Measurements from ENCODE around the gene DNAH7. TPM values are rescaled to one million over a fixed set of nuclear protein-coding genes. Genes with fewer than 3 reads are reported as not detected.

The DNAH7 gene
- total RNA-seq, 4 donors from 2014 or later: 0.05 to 0.07 (median 0.05) TPM; not detected in 1

GRCh38 chr2:196088203-196088602 lies 19.6 kb upstream of the DNAH7 start:
- Histone ChIP-seq H3K9me3 (no peaks in the 10 kb centered on the region), H3K36me3 (no peaks in the 10 kb centered on the region), H3K27ac (no peak overlapping the region), H3K27me3 (no peaks in the 10 kb centered on the region), H3K4me3 (no peak overlapping the region), H3K4me1 (no peaks in the 10 kb centered on the region)
- no peak for TF ChIP-seq CTCF (IDR thresholded peaks at IDR 0.05 in 4 of 5, conservative IDR thresholded peaks at IDR 0.05 in 1 of 5)
- TF ChIP-seq POLR2A (IDR thresholded peaks at IDR 0.05): no peak
- in situ Hi-C loops (cut with MboI; ENCODE audit: low sequenced_read_pairs in 4 of 4) (loop anchor here (10.0 to 25.0 kb wide), 4 partner anchors 187 to 374 kb away; no protein-coding TSS in a partner anchor), intact Hi-C loops (cut with DNase I; ENCODE audit: low total_unique reads) (no loop called here)
- DNase-seq: no peak
- ATAC-seq: no peak

GRCh38 chr2:196086517-196087368 lies 18.1 kb upstream of the DNAH7 start:
- no peak for DNase-seq
- no peak for TF ChIP-seq CTCF (IDR thresholded peaks at IDR 0.05 in 4 of 5, conservative IDR thresholded peaks at IDR 0.05 in 1 of 5)
- TF ChIP-seq POLR2A (IDR thresholded peaks at IDR 0.05): no peak
- Histone ChIP-seq H3K4me3 (no peak overlapping the region), H3K27ac (no peak overlapping the region), H3K27me3 (no peaks in the 10 kb centered on the region), H3K9me3 (no peaks in the 10 kb centered on the region), H3K4me1 (no peaks in the 10 kb centered on the region), H3K36me3 (no peaks in the 10 kb centered on the region)
- ATAC-seq: no peak
- in situ Hi-C loops (cut with MboI; ENCODE audit: low sequenced_read_pairs in 4 of 4): loop anchor here (10.0 to 25.0 kb wide), 4 partner anchors 188 to 376 kb away; no protein-coding TSS in a partner anchor
- intact Hi-C loops (cut with DNase I; ENCODE audit: low total_unique reads): no loop called here

GRCh38 chr2:196083601-196084000 lies 15.0 kb upstream of the DNAH7 start:
- intact Hi-C loops (cut with DNase I; ENCODE audit: low total_unique reads) (no loop called here), in situ Hi-C loops (cut with MboI; ENCODE audit: low sequenced_read_pairs in 4 of 4) (loop anchor here (10.0 to 25.0 kb wide), 4 partner anchors 191 to 379 kb away; no protein-coding TSS in a partner anchor)
- TF ChIP-seq CTCF (IDR thresholded peaks at IDR 0.05 in 4 of 5, conservative IDR thresholded peaks at IDR 0.05 in 1 of 5): no peak
- TF ChIP-seq POLR2A (IDR thresholded peaks at IDR 0.05): no peak
- H3K4me1 ChIP-seq: no peaks in the 10 kb centered on the region
- no peaks in the 10 kb centered on the region for H3K36me3 ChIP-seq
- ATAC-seq (no peak), DNase-seq (no peak)
- no peak overlapping the region for H3K4me3 ChIP-seq
- H3K27me3 ChIP-seq: no peaks in the 10 kb centered on the region
- no peaks in the 10 kb centered on the region for H3K9me3 ChIP-seq
- H3K27ac ChIP-seq: no peak overlapping the region

GRCh38 chr2:196080526-196080925 lies 11.9 kb upstream of the DNAH7 start:
- TF ChIP-seq POLR2A (IDR thresholded peaks at IDR 0.05): no peak
- TF ChIP-seq CTCF (IDR thresholded peaks at IDR 0.05 in 4 of 5, conservative IDR thresholded peaks at IDR 0.05 in 1 of 5): no peak
- Histone ChIP-seq H3K36me3 (no peaks in the 10 kb centered on the region), H3K27me3 (no peaks in the 10 kb centered on the region), H3K4me3 (no peak overlapping the region), H3K4me1 (no peaks in the 10 kb centered on the region), H3K9me3 (no peaks in the 10 kb centered on the region), H3K27ac (no peak overlapping the region)
- intact Hi-C loops (cut with DNase I; ENCODE audit: low total_unique reads): loop anchor here (2.0 kb wide), 1 partner anchor 258 kb away; no protein-coding TSS in a partner anchor
- in situ Hi-C loops (cut with MboI; ENCODE audit: low sequenced_read_pairs in 4 of 4): loop anchor here (10.0 to 25.0 kb wide), 4 partner anchors 194 to 382 kb away; no protein-coding TSS in a partner anchor
- ATAC-seq: no peak
- DNase-seq: no peak

Data from gastrocnemius medialis (tissue), 4 donors.